Immature natural killer cell (primary cell): ENCODE measurements around the gene ST6GALNAC1. TPM values are rescaled to one million over a fixed set of nuclear protein-coding genes. Genes with fewer than 3 reads are reported as not detected.
A peak's percentile ranks its signal among the peaks of the same experiment; 100 is the strongest.
"Not testable (repeated sequence)": the region's sequence is repeated elsewhere in the genome, so short reads cannot be mapped to it uniquely, and the experiment has no call there.

Experiments used
- DNase-seq, 3 donors: peaks; one replicate each; pipeline ENCODE4 v3.0.0; 2022; ENCODE audit warnings: mixed read lengths in 1 of 3
- H3K27ac Mint-ChIP-seq, 6 donors: one replicate each; pipeline ENCODE4 v1.8.0; 2020; ENCODE audit warnings: mixed read lengths in 6 of 6, mild to moderate bottlenecking in 5 of 6, inconsistent platforms in 4 of 6, moderate library complexity in 3 of 6
- H3K27me3 Mint-ChIP-seq, 3 donors: one replicate each; pipeline ENCODE4 v1.8.0; 2020 to 2021; ENCODE audit warnings: low read depth in 3 of 3, mild to moderate bottlenecking in 3 of 3, mixed read lengths in 3 of 3, moderate library complexity in 3 of 3, inconsistent platforms in 1 of 3
- H3K36me3 Mint-ChIP-seq, 3 donors: one replicate each; pipeline ENCODE4 v1.8.0; 2020; ENCODE audit warnings: mixed read lengths in 3 of 3, inconsistent platforms in 2 of 3, mild to moderate bottlenecking in 2 of 3
- H3K4me1 Mint-ChIP-seq, 2 donors: one replicate each; pipeline ENCODE4 v1.8.0; 2020; ENCODE audit warnings: inconsistent platforms in 2 of 2, mild to moderate bottlenecking in 2 of 2, mixed read lengths in 2 of 2, moderate library complexity in 1 of 2
- H3K4me3 Mint-ChIP-seq, 5 donors: one replicate each; pipeline ENCODE4 v1.8.0; 2020; ENCODE audit warnings: mild to moderate bottlenecking in 5 of 5, mixed read lengths in 5 of 5, inconsistent platforms in 3 of 5, moderate library complexity in 3 of 5
- H3K9me3 Mint-ChIP-seq, 6 donors: one replicate each; pipeline ENCODE4 v1.8.0; 2020; ENCODE audit warnings: mild to moderate bottlenecking in 6 of 6, mixed read lengths in 6 of 6, inconsistent platforms in 4 of 6, moderate library complexity in 3 of 6
- polyA plus RNA-seq, 3 donors: library from polyadenylated mRNA; unstranded; fragments of 300-500 nt; fragmentation: Illumina TruSeq; gene quantifications; one replicate each; pipeline ENCODE4 v1.2.3, GENCODE V29; 2021

ST6GALNAC1 gene
- polyA plus RNA-seq, 3 donors from 2014 or later, result not detected

GRCh38 chr17:76606685-76607084, 36.9 kb downstream of the ST6GALNAC1 start:
- not testable (repeated sequence) for DNase-seq, H3K27ac Mint-ChIP-seq, H3K9me3 Mint-ChIP-seq, H3K4me1 Mint-ChIP-seq, H3K4me3 Mint-ChIP-seq, H3K36me3 Mint-ChIP-seq
- H3K27me3 Mint-ChIP-seq, result peaks cover 5 to 10% (median 6%) of the 10 kb centered on the region in 3 donors

DNA sequence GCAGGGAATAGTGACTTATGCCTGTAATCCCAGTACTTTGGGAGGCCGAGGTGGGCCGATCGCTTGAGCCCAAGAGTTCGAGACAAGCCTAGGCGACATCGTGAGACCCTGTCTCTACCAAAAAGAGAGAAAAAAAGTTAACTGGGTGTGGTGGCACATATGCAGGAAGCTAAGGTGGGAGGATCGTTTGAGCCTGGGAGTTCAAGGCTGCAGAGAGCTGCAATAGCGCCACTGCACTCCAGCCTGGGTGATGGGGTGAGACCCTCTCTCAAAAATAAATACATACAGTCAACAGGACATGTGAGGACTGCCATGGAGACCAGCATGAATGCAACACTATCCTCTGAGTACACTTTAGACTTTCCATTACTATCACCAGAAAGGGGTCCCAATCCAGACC, 42.5 kb downstream of the ST6GALNAC1 start:
- H3K36me3 Mint-ChIP-seq, result no peaks in the 10 kb centered on the region
- H3K4me1 Mint-ChIP-seq, result peaks cover 0 to 3% of the 10 kb centered on the region in 2 donors
- H3K4me3 Mint-ChIP-seq, result no peak overlapping the region

GRCh38 chr17:76599694-76600460, 43.7 kb downstream of the ST6GALNAC1 start:
- Mint-ChIP-seq H3K36me3 (no peaks in the 10 kb centered on the region), H3K4me3 (no peak overlapping the region), H3K9me3 (no peaks in the 10 kb centered on the region), H3K4me1 (peaks cover 0 to 3% of the 10 kb centered on the region in 2 donors), H3K27me3 (peaks cover 7 to 15% (median 10%) of the 10 kb centered on the region in 3 donors), H3K27ac (no peak overlapping the region)
- DNase-seq, result no peak

More for the DNA sequence above, 42.5 kb downstream of the ST6GALNAC1 start:
- Mint-ChIP-seq H3K9me3 (no peaks in the 10 kb centered on the region), H3K27ac (no peak overlapping the region), H3K27me3 (peaks cover 3 to 17% (median 7%) of the 10 kb centered on the region in 3 donors)
- DNase-seq, result no peak

DNA sequence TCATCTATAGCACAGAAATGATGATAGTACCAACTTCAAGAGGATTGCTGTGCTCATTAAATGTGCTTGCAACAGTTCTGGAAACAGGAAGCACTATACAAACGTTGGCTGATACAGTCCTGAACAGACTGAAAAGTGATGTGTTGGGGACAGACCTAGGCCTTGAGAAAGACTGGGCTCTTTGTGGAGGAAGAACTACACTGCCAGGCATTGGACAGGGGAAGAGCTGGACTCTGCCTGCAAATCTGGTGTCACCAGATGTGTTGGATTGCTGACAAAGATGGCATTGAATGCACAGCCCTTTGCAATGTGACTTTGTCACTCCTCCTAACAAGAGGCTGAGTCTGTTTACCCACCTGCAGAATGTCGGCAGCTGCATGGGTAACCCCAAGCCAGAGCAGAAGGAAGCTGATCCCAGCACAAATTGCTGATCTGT, 45.5 kb downstream of the ST6GALNAC1 start:
- Mint-ChIP-seq H3K27ac (no peak overlapping the region), H3K4me3 (no peak overlapping the region), H3K27me3 (peaks cover 7 to 17% (median 9%) of the 10 kb centered on the region in 3 donors), H3K4me1 (peaks cover 0 to 3% of the 10 kb centered on the region in 2 donors), H3K36me3 (peaks cover 0 to 3% (median 0%) of the 10 kb centered on the region in 3 donors), H3K9me3 (no peaks in the 10 kb centered on the region)
- no peak for DNase-seq

GRCh38 chr17:76597156-76598003, 46.2 kb downstream of the ST6GALNAC1 start:
- Mint-ChIP-seq H3K27me3 (peaks cover 4 to 11% (median 7%) of the 10 kb centered on the region in 3 donors), H3K27ac (no peak overlapping the region)

GRCh38 chr17:76594690-76595089, 48.9 kb downstream of the ST6GALNAC1 start:
- H3K27ac Mint-ChIP-seq, result no peak overlapping the region
- peaks cover 0 to 3% (median 0%) of the 10 kb centered on the region in 3 donors for H3K36me3 Mint-ChIP-seq
- no peaks in the 10 kb centered on the region for H3K4me1 Mint-ChIP-seq
- H3K4me3 Mint-ChIP-seq, result no peak overlapping the region
- H3K27me3 Mint-ChIP-seq, result peaks cover 4 to 8% (median 6%) of the 10 kb centered on the region in 3 donors
- no peak for DNase-seq
- no peaks in the 10 kb centered on the region for H3K9me3 Mint-ChIP-seq

More at GRCh38 chr17:76597156-76598003, 46.2 kb downstream of the ST6GALNAC1 start:
- DNase-seq, result no peak
- Mint-ChIP-seq H3K4me3 (no peak overlapping the region), H3K9me3 (no peaks in the 10 kb centered on the region), H3K4me1 (peaks cover 0 to 3% of the 10 kb centered on the region in 2 donors), H3K36me3 (peaks cover 0 to 3% (median 0%) of the 10 kb centered on the region in 3 donors)

GRCh38 chr17:76593959-76594358, 49.6 kb downstream of the ST6GALNAC1 start:
- DNase-seq, result no peak

GRCh38 chr17:76593384-76593826, 50.2 kb downstream of the ST6GALNAC1 start:
- H3K36me3 Mint-ChIP-seq, result peaks cover 0 to 3% (median 3%) of the 10 kb centered on the region in 3 donors
- peaks cover 4 to 14% (median 9%) of the 10 kb centered on the region in 3 donors for H3K27me3 Mint-ChIP-seq
- H3K4me1 Mint-ChIP-seq, result no peaks in the 10 kb centered on the region
- no peak for DNase-seq
- H3K9me3 Mint-ChIP-seq, result no peaks in the 10 kb centered on the region
- no peak overlapping the region for H3K4me3 Mint-ChIP-seq
- H3K27ac Mint-ChIP-seq, result peak overlapping the region in 1 of 6 donors; percentile 20

More at GRCh38 chr17:76593959-76594358, 49.6 kb downstream of the ST6GALNAC1 start:
- no peak overlapping the region for H3K27ac Mint-ChIP-seq
- no peaks in the 10 kb centered on the region for H3K9me3 Mint-ChIP-seq
- H3K4me1 Mint-ChIP-seq, result no peaks in the 10 kb centered on the region
- peaks cover 4 to 13% (median 6%) of the 10 kb centered on the region in 3 donors for H3K27me3 Mint-ChIP-seq
- peaks cover 0 to 3% (median 0%) of the 10 kb centered on the region in 3 donors for H3K36me3 Mint-ChIP-seq
- peak overlapping the region in 1 of 5 donors; percentile 22 for H3K4me3 Mint-ChIP-seq

DNA sequence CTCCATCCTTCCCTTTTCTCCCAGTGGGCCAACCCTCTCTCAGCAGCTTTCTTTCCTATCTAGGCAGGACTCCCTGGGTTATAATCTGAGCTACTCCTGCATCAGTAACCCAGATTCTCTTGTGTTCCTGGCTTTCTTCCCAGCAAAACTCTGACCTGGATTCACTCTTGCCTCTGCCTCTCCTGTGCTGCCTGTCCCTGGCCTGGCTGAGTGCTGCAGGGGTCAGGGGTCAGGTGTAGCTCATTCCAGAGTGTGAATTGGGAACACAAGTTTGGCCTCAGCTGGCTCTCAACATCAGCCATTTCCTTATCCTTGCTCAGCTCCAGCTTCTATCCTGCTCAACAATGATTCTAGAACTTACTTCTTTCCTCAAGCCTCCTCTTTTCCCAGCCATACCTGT, 55.4 kb downstream of the ST6GALNAC1 start:
- Mint-ChIP-seq H3K27ac (no peak overlapping the region), H3K9me3 (no peaks in the 10 kb centered on the region), H3K27me3 (peaks cover 8 to 30% (median 8%) of the 10 kb centered on the region in 3 donors), H3K4me3 (no peak overlapping the region), H3K36me3 (peaks cover 0 to 6% (median 0%) of the 10 kb centered on the region in 3 donors), H3K4me1 (peaks cover 6 to 8% of the 10 kb centered on the region in 2 donors)
- no peak for DNase-seq

DNA sequence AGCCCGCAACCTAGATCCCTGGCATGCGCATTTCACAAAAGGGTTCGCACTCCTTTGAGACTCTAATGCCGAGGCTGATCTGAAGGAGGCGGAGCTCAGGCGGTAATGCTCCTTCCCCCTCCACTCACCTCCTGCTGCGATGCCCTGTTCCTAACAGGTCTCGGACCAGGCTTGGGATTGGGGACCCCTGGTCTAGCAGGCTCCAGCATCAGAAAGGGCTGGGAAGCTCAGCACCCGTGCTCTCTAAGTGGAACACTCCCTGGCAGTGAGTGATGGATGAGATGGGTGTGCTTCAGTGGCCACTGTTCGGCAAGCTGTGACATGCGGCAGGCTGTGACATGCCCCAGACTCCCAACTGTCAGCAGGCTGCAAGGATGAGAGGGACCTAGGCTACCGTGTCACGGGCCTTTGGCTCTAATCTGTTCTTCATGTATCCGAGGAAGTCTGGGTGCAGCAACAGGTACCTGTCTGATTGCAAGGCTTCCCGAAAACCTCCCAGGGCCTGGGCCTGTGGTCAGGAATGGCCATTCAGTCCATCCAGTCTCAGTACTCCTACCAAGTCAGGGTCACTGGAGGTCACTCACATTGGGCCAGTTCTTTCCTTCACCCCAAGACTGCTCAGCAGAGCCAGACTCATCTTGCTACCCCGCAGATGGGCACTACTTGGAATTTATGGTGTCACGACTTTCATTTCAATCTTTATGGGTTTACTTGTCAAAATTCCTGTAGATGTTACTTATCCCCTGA, 56.6 kb downstream of the ST6GALNAC1 start:
- H3K27me3 Mint-ChIP-seq, result peaks cover 8 to 30% (median 8%) of the 10 kb centered on the region in 3 donors
- no peak for DNase-seq

DNA sequence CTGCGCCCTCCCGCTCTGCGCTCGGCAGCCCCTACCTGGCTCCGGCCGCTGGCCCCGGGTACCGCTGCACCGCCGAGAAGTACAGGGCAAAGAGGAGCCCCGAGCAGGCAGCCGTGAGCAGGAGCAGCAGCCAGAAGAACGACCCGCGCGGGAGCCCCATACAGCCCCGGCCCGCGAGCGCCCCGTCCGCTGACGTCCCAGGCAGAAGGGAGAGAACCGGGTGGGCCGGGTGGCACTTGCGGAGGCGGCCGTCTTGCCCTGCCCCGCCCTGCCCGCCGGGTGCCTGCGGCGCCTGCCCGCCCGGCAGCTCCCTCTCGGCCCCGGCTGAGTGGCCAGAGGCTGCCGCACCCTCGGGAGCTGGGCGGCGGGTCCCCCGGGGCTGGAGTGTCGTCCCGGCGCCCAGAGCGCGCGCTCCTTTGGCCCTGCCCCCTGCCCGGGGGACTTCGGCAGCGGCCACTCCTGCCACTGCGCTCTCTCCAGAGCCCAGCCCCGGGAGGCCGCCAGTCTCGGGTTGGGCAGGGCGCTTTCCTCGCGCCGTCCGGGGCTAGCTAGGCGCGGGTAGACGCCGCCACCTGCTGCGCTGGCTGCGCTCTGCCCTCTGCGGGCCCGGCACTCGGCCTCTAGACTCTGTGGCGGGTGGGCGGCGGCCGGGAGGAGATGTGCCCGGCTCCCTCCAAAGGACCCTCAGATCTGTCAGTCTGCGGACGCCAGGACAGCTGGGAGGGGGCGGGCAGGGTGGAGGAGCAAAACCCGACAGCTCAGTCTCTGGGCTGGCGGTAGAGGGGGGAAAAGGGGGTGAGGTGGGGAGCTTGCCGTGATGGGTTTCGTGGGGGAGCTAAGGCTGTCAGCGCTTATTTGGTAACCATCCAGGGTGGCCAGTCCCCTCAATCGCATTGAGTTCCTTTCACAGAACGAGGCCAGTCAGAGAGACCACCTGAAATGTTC, 57.6 kb downstream of the ST6GALNAC1 start, which contains the start of gene ST6GALNAC2:
TSS of gene ST6GALNAC2 (minus strand) at position 212 of the 945 bp plus-strand sequence. CDS start at position 160, 52 bp downstream.
- Mint-ChIP-seq H3K4me3 (peak within 1 kb of the TSS; percentile 45 to 59 (median 49)), H3K27me3 (peaks cover 8 to 30% (median 8%) of the 10 kb centered on the region in 3 donors), H3K27ac (no peak within 1 kb of the TSS), H3K9me3 (no peaks in the 10 kb centered on the region), H3K4me1 (peaks cover 6 to 8% of the 10 kb centered on the region in 2 donors), H3K36me3 (peaks cover 0 to 6% (median 0%) of the 10 kb centered on the region in 3 donors)
- peak; percentile 18 to 50 (median 32) for DNase-seq

More for the DNA sequence above, 56.6 kb downstream of the ST6GALNAC1 start:
- H3K27ac Mint-ChIP-seq, result no peak overlapping the region
- no peaks in the 10 kb centered on the region for H3K9me3 Mint-ChIP-seq
- peaks cover 6 to 8% of the 10 kb centered on the region in 2 donors for H3K4me1 Mint-ChIP-seq
- H3K36me3 Mint-ChIP-seq, result peaks cover 0 to 6% (median 0%) of the 10 kb centered on the region in 3 donors
- H3K4me3 Mint-ChIP-seq, result peak overlapping the region in 2 of 5 donors; percentile 38 to 44

- Mint-ChIP-seq H3K27me3 (peaks cover 8 to 30% (median 8%) of the 10 kb centered on the region in 3 donors), H3K9me3 (no peaks in the 10 kb centered on the region), H3K4me1 (peaks cover 6 to 8% of the 10 kb centered on the region in 2 donors), H3K36me3 (peaks cover 0 to 6% (median 0%) of the 10 kb centered on the region in 3 donors), H3K27ac (no peak overlapping the region), H3K4me3 (peak overlapping the region; percentile 45 to 59 (median 49))
- DNase-seq, result no peak
Measured at GRCh38 chr17:76585033-76585648, 58.4 kb downstream of the ST6GALNAC1 start.
